KG1 (cell line): ENCODE measurements around the gene XK.
A peak's percentile ranks its signal among the peaks of the same experiment; 100 is the strongest.

ENCODE experiments used
- DNase-seq: peaks from one replicate; lab custom pipeline; 2025; lab: John Stamatoyannopoulos, UW

XK gene

GRCh38 chrX:37679888-37680287, 5.7 kb upstream of the XK start:
- DNase-seq: no peak

GRCh38 chrX:37684426-37684825, 1.2 kb upstream of the XK start:
- no peak for DNase-seq

DNA sequence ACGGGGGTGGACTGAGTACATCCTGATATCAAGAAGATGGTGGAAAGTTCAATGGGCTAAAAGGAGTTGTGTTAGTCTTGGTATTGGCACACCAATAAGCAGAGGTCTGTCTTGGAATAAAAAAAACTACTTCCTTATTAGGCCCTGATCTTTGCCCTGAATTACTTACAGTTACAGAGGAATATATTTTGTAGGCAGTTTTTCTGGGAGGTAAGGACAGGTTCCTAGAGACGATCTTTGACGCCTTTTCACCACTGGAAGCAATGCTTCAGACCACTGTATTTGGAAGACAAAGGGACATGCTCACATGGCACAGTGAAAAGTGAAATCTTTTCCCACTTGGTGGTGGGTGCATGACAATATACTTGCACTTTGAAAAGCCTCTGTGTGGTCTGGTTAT, 618 bp upstream of the XK start:
- DNase-seq: no peak

DNA sequence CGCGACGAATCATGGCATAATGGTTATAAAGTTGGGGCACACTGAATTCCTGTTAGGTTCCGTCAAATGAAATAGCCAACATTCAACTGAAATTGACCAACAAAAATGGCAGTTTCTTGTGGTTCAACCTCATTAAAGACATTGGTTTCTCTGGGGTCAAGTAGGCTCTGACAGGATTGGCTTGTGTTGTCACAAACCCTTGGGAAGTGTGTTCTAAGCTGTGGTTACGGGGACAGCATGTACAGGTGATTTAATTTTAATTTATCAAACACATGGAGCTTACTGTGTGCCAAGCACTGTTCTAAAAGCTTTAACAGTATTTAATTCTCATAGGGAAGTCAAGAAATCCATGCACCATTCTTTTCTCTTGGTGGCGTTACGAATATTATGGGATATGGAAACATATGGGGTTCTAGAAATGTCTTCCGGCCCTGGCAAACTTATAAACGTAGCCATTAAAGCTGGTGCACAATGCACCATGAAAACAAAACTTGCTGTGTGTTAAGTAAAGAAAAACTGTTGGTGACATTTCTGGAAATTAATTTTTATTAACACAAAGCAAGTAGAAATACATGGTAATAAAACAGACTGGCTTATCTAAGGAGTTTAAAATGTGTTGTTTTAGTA, 891 bp downstream of the XK start:
- no peak for DNase-seq

DNA sequence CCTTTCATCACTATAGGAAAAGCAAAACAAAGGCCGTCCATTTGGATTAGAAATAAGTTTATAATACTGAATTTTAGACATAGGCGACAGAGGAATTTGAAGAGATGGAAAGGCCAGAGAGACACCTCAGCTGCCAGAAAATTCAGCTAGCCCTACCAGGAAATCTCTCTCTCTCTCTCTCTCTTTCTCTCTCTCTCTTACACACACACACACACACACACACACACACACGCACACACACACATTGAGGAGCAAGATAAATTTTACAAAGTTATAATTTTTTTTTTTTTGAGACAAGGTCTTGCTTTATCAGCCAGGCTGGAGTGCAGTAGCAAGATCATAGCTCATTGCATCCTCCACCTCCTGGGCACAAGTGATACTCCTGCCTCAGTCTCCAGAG, 1.4 kb downstream of the XK start:
- DNase-seq: no peak

GRCh38 chrX:37690119-37690518, 4.5 kb downstream of the XK start:
- DNase-seq: no peak

DNA sequence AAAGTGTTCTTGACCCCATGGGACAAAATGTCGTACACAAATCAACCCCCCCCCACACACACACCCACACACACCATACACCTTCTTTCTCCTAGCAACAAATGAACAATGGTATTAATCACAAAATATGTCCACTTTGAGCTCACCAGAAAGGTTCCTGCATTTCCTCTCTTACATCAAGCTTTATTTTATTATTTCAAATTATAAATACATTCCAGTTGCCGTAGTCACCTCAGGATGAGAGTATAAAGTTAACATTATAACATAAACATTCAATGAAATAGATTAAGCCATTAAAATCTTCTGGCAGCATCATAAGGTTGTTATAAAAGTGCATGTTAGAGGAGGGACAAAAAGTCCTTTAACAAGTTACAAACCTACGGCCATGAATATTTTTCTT, 7.3 kb downstream of the XK start:
- DNase-seq: no peak

GRCh38 chrX:37697169-37697760, 11.7 kb downstream of the XK start:
- DNase-seq: no peak

- DNase-seq: no peak
These were observed 16.0 kb downstream of the XK start for GRCh38 chrX:37701588-37701987.

DNA sequence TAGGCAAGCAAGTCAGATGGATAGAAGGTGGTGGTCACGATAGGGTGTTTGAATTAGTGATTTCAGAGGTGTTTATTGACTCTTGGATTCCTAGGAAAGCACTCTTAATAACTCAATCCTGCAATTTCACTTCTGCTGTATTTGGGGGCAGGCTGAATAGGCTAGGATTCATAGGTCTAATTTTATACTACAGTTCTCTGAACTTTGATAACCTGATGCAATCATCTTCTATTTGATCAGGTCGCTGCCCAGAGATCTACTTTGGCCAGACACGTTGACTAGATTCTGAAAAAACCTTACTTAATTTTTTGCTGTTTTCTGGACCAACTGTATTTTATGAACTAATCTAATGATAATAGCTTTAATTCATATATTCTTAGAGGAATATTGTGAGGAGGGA, 26.4 kb downstream of the XK start:
- no peak for DNase-seq

DNA sequence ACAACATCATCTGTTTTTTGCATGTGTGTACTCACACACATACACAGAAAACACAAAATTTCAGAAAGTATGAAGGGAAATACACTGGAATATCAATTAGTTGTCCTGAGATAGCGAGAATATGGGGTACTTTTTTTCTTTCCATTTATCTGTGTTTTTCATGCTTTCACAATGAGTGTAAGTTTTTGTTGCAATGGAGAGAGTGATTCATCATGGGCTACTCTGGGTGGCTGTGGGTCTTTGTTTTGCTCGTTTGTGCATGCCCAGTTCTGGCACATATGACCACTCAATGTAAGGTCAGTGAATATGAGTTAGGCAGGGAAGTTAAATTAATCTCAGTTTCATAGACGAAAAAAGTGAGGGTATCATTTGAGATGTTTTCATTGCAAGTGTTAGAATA, 26.9 kb downstream of the XK start:
- DNase-seq: no peak

GRCh38 chrX:37714479-37714878, 28.9 kb downstream of the XK start:
- no peak for DNase-seq

DNA sequence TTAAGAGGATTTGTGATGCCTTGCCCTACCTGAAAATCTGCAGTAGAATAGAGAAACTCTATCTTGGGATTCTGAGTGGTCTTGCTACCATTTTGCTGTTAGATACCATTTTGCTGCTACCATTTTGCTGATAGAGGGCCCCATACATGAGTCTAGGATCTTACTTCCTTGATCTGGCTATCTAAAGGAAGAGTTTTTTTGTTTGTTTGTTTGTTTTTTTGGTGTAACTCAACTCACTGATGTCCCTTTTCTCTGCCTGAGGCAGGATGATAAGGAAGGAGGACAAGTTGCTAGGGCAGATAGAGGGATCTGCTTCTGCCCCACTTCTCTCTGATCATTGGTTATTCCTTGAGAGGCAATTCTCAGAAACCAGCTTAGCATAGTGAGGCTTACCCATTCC, 31.0 kb downstream of the XK start:
- no peak for DNase-seq

- no peak for DNase-seq
These were observed 32.1 kb downstream of the XK start for GRCh38 chrX:37717708-37718107.

DNA sequence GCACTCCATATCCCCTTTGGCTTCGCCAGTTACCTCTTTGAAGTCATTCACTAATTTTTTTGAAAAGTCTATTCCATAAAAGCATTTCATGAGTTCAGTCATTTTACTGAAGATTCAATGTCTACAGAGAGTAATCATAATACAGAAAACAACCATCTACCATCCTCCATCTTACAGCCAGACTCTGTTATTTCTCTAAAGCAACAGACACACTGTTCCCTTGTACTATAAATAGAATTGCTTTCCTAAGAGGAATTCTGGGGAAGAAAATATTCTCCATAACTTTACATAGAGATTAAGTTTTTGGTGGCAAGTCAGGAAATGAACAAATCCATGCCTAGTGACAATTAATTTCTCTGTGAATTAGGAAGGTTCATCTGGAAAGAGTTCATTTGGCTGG, 37.0 kb downstream of the XK start:
- no peak for DNase-seq

- DNase-seq: no peak
These were observed 40.8 kb downstream of the XK start for GRCh38 chrX:37726346-37726745.

GRCh38 chrX:37745354-37745753, 59.8 kb downstream of the XK start:
- peak; percentile 41 for DNase-seq

GRCh38 chrX:37745835-37746217, 60.2 kb downstream of the XK start:
- no peak for DNase-seq

DNA sequence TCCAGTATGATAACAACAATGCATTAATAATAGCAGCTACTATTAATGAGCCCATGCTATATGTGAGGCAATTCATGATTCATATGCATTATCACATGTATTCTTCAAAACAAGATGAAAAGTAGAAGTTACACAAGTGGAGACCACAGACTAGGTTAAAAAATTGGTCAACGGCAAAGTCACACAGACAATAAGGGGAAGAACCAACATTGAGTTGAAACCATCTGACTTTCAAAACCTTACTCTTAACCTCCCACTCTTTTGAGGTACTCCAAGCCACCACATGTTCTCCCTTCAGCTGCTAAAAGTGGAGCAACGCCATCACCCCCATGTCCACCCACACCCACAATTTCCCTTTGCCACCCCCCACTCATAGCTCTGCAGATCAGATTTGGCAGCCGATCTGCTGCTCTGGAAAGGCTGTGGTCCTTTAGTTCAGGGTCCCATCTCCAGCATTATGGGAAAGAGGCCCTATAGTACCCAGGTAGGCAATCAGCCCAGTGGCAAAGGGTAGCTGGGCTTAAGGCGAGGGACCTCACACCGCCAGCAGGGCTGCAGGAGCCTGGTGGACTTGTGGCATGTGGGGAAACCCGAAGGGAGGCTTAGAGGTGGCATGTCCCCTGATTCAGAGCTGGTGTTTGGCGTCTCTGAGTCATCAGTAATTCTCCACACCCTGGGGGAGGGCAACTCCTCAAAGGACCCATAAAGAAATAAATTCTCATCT, 60.8 kb downstream of the XK start:
- no peak for DNase-seq

DNA sequence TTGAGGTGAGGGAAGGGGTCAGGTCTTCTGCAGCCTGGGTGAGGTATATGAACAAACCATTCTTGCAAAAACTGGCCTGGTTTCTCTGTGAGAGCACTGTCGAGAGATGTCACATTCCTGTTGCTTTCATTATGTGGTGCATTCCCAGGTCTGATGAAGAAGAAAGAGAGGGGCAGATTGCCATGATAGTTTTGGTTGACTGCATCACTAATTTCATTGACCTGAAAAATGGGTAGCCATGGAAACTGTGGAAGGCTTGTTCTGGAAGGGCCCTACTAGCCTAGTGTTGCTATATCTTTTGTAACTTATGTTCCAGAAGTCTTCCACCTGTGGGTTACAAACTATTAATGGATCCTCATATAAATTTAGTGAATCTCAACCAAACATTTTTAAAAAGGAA, 61.4 kb downstream of the XK start:
- no peak for DNase-seq

DNA sequence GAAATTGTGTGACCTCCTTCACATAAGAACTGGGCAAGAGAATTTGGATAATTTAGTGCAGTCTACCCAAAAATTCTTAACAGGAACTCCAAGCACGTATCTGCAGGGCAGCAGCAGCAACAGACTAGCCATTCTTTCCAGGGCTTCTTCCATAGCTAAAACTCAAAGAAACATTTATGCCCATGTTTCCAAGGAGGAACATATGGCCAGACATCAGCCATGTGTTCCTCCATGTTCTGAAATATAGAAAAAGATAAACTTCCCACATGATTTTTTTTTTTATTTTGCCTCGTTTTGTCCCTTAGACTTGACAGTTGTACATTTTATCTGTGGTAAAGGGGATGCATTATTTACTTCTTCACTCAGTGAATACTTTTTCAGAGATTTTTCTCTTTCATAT, 66.7 kb downstream of the XK start:
- DNase-seq: no peak

GRCh38 chrX:37752936-37753335, 67.3 kb downstream of the XK start:
- no peak for DNase-seq

DNA sequence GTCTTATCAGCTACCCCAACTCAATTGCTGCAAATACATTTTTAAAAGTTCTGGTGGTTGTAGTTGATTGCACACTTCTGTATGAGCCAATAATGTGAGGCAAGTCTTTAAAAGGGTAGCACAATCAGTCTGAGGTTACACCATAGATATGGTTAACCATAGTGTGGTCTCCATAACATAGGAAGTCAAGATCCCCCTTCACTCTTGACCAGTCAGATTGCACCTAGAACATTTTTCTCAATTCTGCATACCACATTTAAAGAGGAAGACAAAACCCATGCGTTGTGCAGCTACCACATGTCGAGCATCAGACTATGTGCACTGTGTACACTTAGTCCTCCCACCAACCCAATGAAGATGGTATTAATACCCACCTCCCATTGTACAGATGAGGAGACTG, 67.8 kb downstream of the XK start:
- peak; percentile 8 for DNase-seq

DNA sequence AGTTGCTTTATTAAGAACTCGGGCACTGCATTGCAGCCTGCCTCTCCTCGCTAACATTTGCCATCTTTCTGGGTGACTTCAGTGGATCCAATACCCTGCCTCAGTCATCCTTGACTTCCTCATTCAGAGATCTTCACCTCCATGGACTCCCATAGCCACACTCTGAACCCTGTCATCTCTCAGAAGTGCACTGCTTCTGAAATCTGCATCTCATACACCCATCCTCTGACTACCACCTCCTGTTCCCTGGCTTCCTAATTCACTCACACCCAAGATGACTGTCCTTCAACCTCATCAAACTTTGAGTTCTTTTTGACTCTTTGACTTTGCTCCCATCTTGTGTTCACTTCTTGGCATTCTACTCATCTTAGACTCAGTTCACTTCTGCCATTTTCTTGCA, 68.9 kb downstream of the XK start:
- DNase-seq: no peak
